NT2/D1 (cell line): ENCODE measurements around the gene FEM1B.

Experiments
- SUZ12 ChIP-seq: IDR thresholded peaks from 2 replicates; pipeline ENCODE4 v1.6.1; 2011; ENCODE audit not compliant: insufficient read length, insufficient read depth; ENCODE audit errors: extremely low read depth
- ZNF274 ChIP-seq: IDR thresholded peaks from 2 replicates; pipeline ENCODE4 v1.6.1; 2011; ENCODE audit warnings: mild to moderate bottlenecking, low read depth, low read length

- TF ChIP-seq SUZ12 = no peak
- TF ChIP-seq ZNF274 = no peak
Measured at GRCh38 chr15:68333775-68334470, 56.4 kb downstream of the FEM1B start.
